Activated naive CD4-positive, alpha-beta T cell treated with anti-CD3 and anti-CD28 coated beads, Interleukin-2, amount 50 U/mL, for 16 hours (primary cell): ENCODE results near the gene GRIK4.

Experiments
- DNase-seq: peaks from one replicate; pipeline ENCODE4 v3.0.0-alpha.2; 2020

Gene GRIK4

GRCh38 chr11:120819003-120819402, 307.5 kb downstream of the GRIK4 start:
- no peak for DNase-seq

GRCh38 chr11:120819437-120820365, 308.2 kb downstream of the GRIK4 start:
- no peak for DNase-seq

- no peak for DNase-seq
Observed at GRCh38 chr11:120823159-120823558, 311.6 kb downstream of the GRIK4 start.

GRCh38 chr11:120824242-120824641, 312.7 kb downstream of the GRIK4 start:
- DNase-seq = no peak

GRCh38 chr11:120827198-120827597, 315.6 kb downstream of the GRIK4 start:
- DNase-seq = no peak

GRCh38 chr11:120827820-120828219, 316.3 kb downstream of the GRIK4 start:
- no peak for DNase-seq

GRCh38 chr11:120828847-120829246, 317.3 kb downstream of the GRIK4 start:
- DNase-seq = no peak

GRCh38 chr11:120830085-120830620, 318.6 kb downstream of the GRIK4 start:
- no peak for DNase-seq

GRCh38 chr11:120832481-120833238, 321.1 kb downstream of the GRIK4 start:
- DNase-seq = no peak

- no peak for DNase-seq
Observed at GRCh38 chr11:120834686-120835210, 323.2 kb downstream of the GRIK4 start.

- no peak for DNase-seq
Observed at GRCh38 chr11:120835601-120836228, 324.2 kb downstream of the GRIK4 start.

- no peak for DNase-seq
Observed at GRCh38 chr11:120837696-120838095, 326.1 kb downstream of the GRIK4 start.

- DNase-seq = no peak
Observed at GRCh38 chr11:120839201-120839600, 327.7 kb downstream of the GRIK4 start.

- DNase-seq = no peak
Observed at GRCh38 chr11:120839846-120840402, 328.4 kb downstream of the GRIK4 start.

GRCh38 chr11:120840661-120841060, 329.1 kb downstream of the GRIK4 start:
- no peak for DNase-seq

GRCh38 chr11:120841074-120841473, 329.5 kb downstream of the GRIK4 start:
- no peak for DNase-seq

- DNase-seq = no peak
Observed at GRCh38 chr11:120842195-120842594, 330.6 kb downstream of the GRIK4 start.

GRCh38 chr11:120853435-120853834, 341.9 kb downstream of the GRIK4 start:
- no peak for DNase-seq

- DNase-seq = no peak
Observed at GRCh38 chr11:120854988-120855387, 343.4 kb downstream of the GRIK4 start.

GRCh38 chr11:120857508-120857907, 346.0 kb downstream of the GRIK4 start:
- DNase-seq = no peak

GRCh38 chr11:120858740-120859139, 347.2 kb downstream of the GRIK4 start:
- no peak for DNase-seq

- no peak for DNase-seq
Observed at GRCh38 chr11:120859552-120860295, 348.2 kb downstream of the GRIK4 start.
